HPDE6-E6E7 (cell line): ENCODE results near the gene DCDC2C.
A peak's percentile ranks its signal among the peaks of the same experiment; 100 is the strongest.

ENCODE experiments used
- DNase-seq: peaks from one replicate; pipeline ENCODE4 v3.0.0; 2011; ENCODE audit warnings: missing footprints; ENCODE audit errors: extremely low spot score

DCDC2C gene

GRCh38 chr2:3709225-3709624 lies 5.8 kb downstream of the DCDC2C start:
- no peak for DNase-seq

- DNase-seq: no peak
These were observed 9.0 kb downstream of the DCDC2C start for GRCh38 chr2:3712424-3712823.

- no peak for DNase-seq
These were observed 9.6 kb downstream of the DCDC2C start for GRCh38 chr2:3712831-3713503.

GRCh38 chr2:3718679-3719078 lies 15.3 kb downstream of the DCDC2C start:
- DNase-seq: no peak

GRCh38 chr2:3725002-3725401 lies 21.6 kb downstream of the DCDC2C start:
- DNase-seq: no peak

GRCh38 chr2:3725458-3726250 lies 22.3 kb downstream of the DCDC2C start:
- no peak for DNase-seq

GRCh38 chr2:3726511-3726910 lies 23.1 kb downstream of the DCDC2C start:
- no peak for DNase-seq

GRCh38 chr2:3727397-3728045 lies 24.1 kb downstream of the DCDC2C start:
- DNase-seq: no peak

GRCh38 chr2:3728104-3729054 lies 25.0 kb downstream of the DCDC2C start:
- peak; percentile 8 for DNase-seq

GRCh38 chr2:3729055-3729448 lies 25.7 kb downstream of the DCDC2C start:
- no peak for DNase-seq

- no peak for DNase-seq
These were observed 26.4 kb downstream of the DCDC2C start for GRCh38 chr2:3729786-3730185.

GRCh38 chr2:3730646-3731045 lies 27.3 kb downstream of the DCDC2C start:
- no peak for DNase-seq

- no peak for DNase-seq
These were observed 28.5 kb downstream of the DCDC2C start for GRCh38 chr2:3731829-3732228.

- no peak for DNase-seq
These were observed 32.7 kb downstream of the DCDC2C start for GRCh38 chr2:3736112-3736511.

- no peak for DNase-seq
These were observed 33.8 kb downstream of the DCDC2C start for GRCh38 chr2:3737128-3737527.

- no peak for DNase-seq
These were observed 35.1 kb downstream of the DCDC2C start for GRCh38 chr2:3738454-3738853.

- no peak for DNase-seq
These were observed 35.9 kb downstream of the DCDC2C start for GRCh38 chr2:3739313-3739712.

- DNase-seq: no peak
These were observed 38.0 kb downstream of the DCDC2C start for GRCh38 chr2:3741396-3741795.

- no peak for DNase-seq
These were observed 38.7 kb downstream of the DCDC2C start for GRCh38 chr2:3741867-3742602.

- DNase-seq: no peak
These were observed 39.6 kb downstream of the DCDC2C start for GRCh38 chr2:3742743-3743508.
